ENCODE measurements around the gene ANO7.

ANO7 gene

GRCh38 chr2:241230435-241230834 lies 42.0 kb downstream of the ANO7 start:
- DNase-seq = no peak

GRCh38 chr2:241232736-241233575 lies 44.5 kb downstream of the ANO7 start:
- no peak for DNase-seq

- no peak for DNase-seq
Observed at GRCh38 chr2:241234066-241234790, 45.8 kb downstream of the ANO7 start.

- no peak for DNase-seq
Observed at GRCh38 chr2:241234962-241235740, 46.7 kb downstream of the ANO7 start.

- DNase-seq = no peak
Observed at GRCh38 chr2:241235859-241236593, 47.5 kb downstream of the ANO7 start.

- DNase-seq = no peak
Observed at GRCh38 chr2:241237047-241237446, 48.6 kb downstream of the ANO7 start.

- no peak for DNase-seq
Observed at GRCh38 chr2:241237949-241238371, 49.5 kb downstream of the ANO7 start.

- no peak for DNase-seq
Observed at GRCh38 chr2:241238693-241239198, 50.3 kb downstream of the ANO7 start.

GRCh38 chr2:241239552-241240202 lies 51.2 kb downstream of the ANO7 start:
- DNase-seq = no peak

GRCh38 chr2:241240320-241241004 lies 52.0 kb downstream of the ANO7 start:
- no peak for DNase-seq

GRCh38 chr2:241241669-241242068 lies 53.2 kb downstream of the ANO7 start:
- DNase-seq = no peak

- no peak for DNase-seq
Observed at GRCh38 chr2:241242306-241242705, 53.8 kb downstream of the ANO7 start.

GRCh38 chr2:241244368-241244767 lies 55.9 kb downstream of the ANO7 start:
- no peak for DNase-seq

GRCh38 chr2:241248289-241248688 lies 59.8 kb downstream of the ANO7 start:
- no peak for DNase-seq

- no peak for DNase-seq
Observed at GRCh38 chr2:241248897-241249296, 60.4 kb downstream of the ANO7 start.

- DNase-seq = no peak
Observed at GRCh38 chr2:241249654-241250053, 61.2 kb downstream of the ANO7 start.

GRCh38 chr2:241252778-241253475 lies 64.5 kb downstream of the ANO7 start:
- DNase-seq = no peak

GRCh38 chr2:241254904-241255351 lies 66.5 kb downstream of the ANO7 start:
- DNase-seq = no peak

- DNase-seq = no peak
Observed at GRCh38 chr2:241255542-241256167, 67.2 kb downstream of the ANO7 start.

- no peak for DNase-seq
Observed at GRCh38 chr2:241256168-241256545, 67.7 kb downstream of the ANO7 start.

Measured in activated CD4-positive, alpha-beta T cell treated with anti-CD3 and anti-CD28 coated beads, Interleukin-10, Interleukin-2, amounts not matched to agents 100 ng/mL and 50 ng/mL, durations not matched to agents 16 hours and 8 hours (primary cell).